Lower leg skin (tissue), 3 donors: ENCODE results near the gene VWA8.

Experiments used
- POLR2A ChIP-seq, 2 donors: fragments of 450-650 bp; IDR thresholded peaks; one replicate each; pipeline ENCODE4 v1.6.1; 2016 to 2017; ENCODE audit warnings: antibody characterized with exemption in 2 of 2, mild to moderate bottlenecking in 1 of 2, moderate library complexity in 1 of 2
- TF ChIP-seq, protein P1 (sequence below), 3 donors: fragments of 450-650 bp; IDR thresholded peaks; one replicate each; pipeline ENCODE4 v1.5.1; 2016; ENCODE audit warnings: antibody characterized with exemption in 3 of 3, mild to moderate bottlenecking in 3 of 3, moderate library complexity in 2 of 3

DNA sequence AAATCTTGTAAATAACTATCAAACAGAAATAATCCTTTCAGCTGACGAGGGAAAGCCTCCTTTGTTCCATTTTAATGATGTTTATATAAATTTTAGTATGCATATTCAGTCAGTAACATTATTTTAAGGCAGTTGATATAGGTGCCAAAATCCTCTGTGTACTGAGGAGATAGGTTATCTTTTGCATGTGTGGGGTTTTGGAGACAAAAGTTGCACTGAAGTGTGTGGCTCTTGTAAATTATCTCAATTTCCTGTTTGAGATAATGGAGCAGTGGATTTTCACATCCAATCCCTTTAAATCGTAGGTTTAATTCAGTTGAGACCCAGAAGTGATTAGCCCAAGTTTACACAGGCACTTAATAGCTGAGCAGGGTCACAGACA lies 396.9 kb downstream of the VWA8 start:
- TF ChIP-seq, protein P1, sequence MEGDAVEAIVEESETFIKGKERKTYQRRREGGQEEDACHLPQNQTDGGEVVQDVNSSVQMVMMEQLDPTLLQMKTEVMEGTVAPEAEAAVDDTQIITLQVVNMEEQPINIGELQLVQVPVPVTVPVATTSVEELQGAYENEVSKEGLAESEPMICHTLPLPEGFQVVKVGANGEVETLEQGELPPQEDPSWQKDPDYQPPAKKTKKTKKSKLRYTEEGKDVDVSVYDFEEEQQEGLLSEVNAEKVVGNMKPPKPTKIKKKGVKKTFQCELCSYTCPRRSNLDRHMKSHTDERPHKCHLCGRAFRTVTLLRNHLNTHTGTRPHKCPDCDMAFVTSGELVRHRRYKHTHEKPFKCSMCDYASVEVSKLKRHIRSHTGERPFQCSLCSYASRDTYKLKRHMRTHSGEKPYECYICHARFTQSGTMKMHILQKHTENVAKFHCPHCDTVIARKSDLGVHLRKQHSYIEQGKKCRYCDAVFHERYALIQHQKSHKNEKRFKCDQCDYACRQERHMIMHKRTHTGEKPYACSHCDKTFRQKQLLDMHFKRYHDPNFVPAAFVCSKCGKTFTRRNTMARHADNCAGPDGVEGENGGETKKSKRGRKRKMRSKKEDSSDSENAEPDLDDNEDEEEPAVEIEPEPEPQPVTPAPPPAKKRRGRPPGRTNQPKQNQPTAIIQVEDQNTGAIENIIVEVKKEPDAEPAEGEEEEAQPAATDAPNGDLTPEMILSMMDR (IDR thresholded peaks at IDR 0.05), result no peak
- TF ChIP-seq POLR2A (IDR thresholded peaks at IDR 0.05), result no peak
